Measurements from ENCODE around the gene HVCN1.

- TF ChIP-seq CTCF (IDR thresholded peaks at IDR 0.05) (no peak), POLR2A (IDR thresholded peaks at IDR 0.05) (no peak)
Observed at GRCh38 chr12:110726028-110726427, 37.1 kb upstream of the HVCN1 start.

Measured in thyroid gland (tissue), 4 donors.